ENCODE data around the gene NR3C1.

- no peak for TF ChIP-seq POLR2A (IDR thresholded peaks at IDR 0.05)
- no peak for TF ChIP-seq CTCF (IDR thresholded peaks at IDR 0.05)
- no peak for TF ChIP-seq POLR2AphosphoS5 (IDR thresholded peaks at IDR 0.05; ENCODE audit: insufficient read depth in 1 of 2, low read depth in 1 of 2)
These were observed 84.7 kb downstream of the NR3C1 start for GRCh38 chr5:143318833-143319232.
